HG03025 (cell line): ENCODE data around the gene OVOL3.
"Not testable (repeated sequence)": the region's sequence is repeated elsewhere in the genome, so short reads cannot be mapped to it uniquely, and the experiment has no call there.

ENCODE experiments used
- ATAC-seq: cut with Tn5 transposase; IDR thresholded peaks from one replicate; pipeline ENCODE4 v1.9.1; 2021; ENCODE audit warnings: mild to moderate bottlenecking, moderate library complexity; ENCODE audit not compliant: unreplicated experiment, low FRiP score

OVOL3 gene

GRCh38 chr19:36121486-36122124 lies 10.7 kb downstream of the OVOL3 start:
- no peak for ATAC-seq

GRCh38 chr19:36125557-36125956 lies 14.6 kb downstream of the OVOL3 start:
- no peak for ATAC-seq

GRCh38 chr19:36128392-36128736 lies 17.4 kb downstream of the OVOL3 start:
- no peak for ATAC-seq

- not testable (repeated sequence) for ATAC-seq
Measured at GRCh38 chr19:36131221-36131620, 20.3 kb downstream of the OVOL3 start.

GRCh38 chr19:36134867-36135266 lies 23.9 kb downstream of the OVOL3 start:
- ATAC-seq = not testable (repeated sequence)

GRCh38 chr19:36136964-36137686 lies 26.2 kb downstream of the OVOL3 start:
- no peak for ATAC-seq

GRCh38 chr19:36139120-36139472 lies 28.2 kb downstream of the OVOL3 start:
- no peak for ATAC-seq

- peak; percentile 76 for ATAC-seq
Measured at GRCh38 chr19:36139473-36140303, 28.7 kb downstream of the OVOL3 start, which contains the start of gene CAPNS1. Gene CAPNS1 (plus strand): TSS chr19:36140066. CDS start chr19:36141012, 946 bp downstream.

GRCh38 chr19:36140304-36141038 lies 29.5 kb downstream of the OVOL3 start:
- no peak for ATAC-seq

- ATAC-seq = no peak
Measured at GRCh38 chr19:36141039-36141927, 30.3 kb downstream of the OVOL3 start.

- ATAC-seq = no peak
Measured at GRCh38 chr19:36142046-36142445, 31.1 kb downstream of the OVOL3 start.

- ATAC-seq = no peak
Measured at GRCh38 chr19:36142496-36142895, 31.6 kb downstream of the OVOL3 start.

GRCh38 chr19:36144624-36145023 lies 33.7 kb downstream of the OVOL3 start:
- ATAC-seq = no peak

GRCh38 chr19:36149673-36150406 lies 38.9 kb downstream of the OVOL3 start:
- no peak for ATAC-seq

- ATAC-seq = no peak
Measured at GRCh38 chr19:36150586-36150985, 39.6 kb downstream of the OVOL3 start.

GRCh38 chr19:36151144-36152018 lies 40.4 kb downstream of the OVOL3 start:
- ATAC-seq = no peak

- no peak for ATAC-seq
Measured at GRCh38 chr19:36152019-36152351, 41.0 kb downstream of the OVOL3 start.
